COLO668 (cell line): ENCODE measurements around the gene CDH5.
A peak's percentile ranks its signal among the peaks of the same experiment; 100 is the strongest.

ENCODE experiments used
- DNase-seq: peaks from one replicate; lab custom pipeline; 2025; ENCODE audit not compliant: unreplicated experiment; lab: John Stamatoyannopoulos, UW

CDH5 gene

GRCh38 chr16:66412182-66412581, 45.7 kb downstream of the CDH5 start:
- no peak for DNase-seq

DNA sequence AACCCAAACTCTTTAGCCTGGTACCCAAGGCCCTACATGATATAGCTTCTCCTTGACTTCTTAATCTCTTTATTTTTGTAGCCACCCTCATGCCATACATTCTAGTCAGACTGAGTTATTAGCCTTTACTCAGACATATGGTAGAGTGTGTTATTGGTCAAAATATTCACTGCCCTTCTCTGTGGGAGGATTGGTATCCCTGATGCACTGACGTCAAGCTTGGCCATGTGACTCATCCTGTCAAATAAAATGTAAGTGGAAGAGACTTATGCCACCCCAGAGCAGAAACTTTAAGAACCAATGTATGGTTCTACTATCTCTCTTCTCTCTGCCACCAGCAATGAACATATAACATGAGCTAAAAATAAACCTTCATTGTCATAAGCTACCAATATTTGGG, 48.4 kb downstream of the CDH5 start:
- no peak for DNase-seq

DNA sequence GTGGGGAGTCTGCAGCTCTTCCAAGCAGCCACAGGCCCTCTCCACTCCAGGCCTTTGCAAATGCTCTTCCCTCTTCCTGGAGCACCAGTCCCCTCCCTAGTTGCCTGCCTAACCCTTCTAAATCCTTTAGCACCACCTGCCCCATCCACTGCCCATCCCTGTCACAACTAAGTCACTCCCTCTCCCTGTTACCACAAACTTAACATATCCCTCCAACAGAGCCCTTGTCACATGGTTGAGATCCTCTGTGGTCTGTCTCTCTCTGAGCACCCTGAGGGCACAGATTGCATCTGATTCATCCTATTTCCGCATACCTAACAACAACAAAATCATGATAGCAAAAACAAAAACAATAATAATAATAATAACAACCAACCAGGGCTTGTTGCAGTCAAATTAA, 49.6 kb downstream of the CDH5 start:
- DNase-seq = no peak

DNA sequence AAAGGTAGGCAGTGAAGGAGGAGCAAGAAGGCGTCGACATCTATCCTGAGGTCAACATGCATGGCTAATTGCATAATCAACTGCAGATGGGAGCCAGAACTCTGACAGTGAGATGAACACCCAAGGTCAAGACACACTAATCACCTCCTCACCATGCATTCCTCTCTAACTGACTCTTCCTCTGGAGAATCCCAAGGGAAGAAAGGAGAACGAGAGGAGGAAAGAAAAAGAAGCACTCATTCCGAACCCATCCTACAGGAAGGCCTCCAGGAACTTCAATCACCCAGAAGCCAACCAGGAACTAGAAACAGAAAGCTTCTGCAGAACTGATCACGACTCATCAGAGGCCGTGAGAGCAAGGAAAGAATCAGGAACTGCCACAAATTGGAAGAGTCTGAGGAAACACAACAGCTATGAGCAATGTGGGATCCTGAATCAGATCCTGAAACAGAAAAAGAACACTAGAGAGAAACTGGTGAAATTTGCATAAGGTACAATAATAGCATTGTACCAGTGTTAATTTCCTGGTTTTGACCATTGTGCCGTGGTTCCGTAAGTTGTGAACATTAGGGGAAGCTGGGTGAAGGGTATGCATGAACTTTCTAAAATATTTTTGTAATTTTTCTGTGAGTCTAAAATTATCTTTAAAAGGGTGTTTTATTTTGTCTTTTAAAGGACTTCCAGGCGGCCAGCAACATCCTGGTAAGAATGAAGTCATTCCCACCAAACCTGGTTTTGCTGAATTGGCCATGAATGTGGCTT, 50.6 kb downstream of the CDH5 start:
- no peak for DNase-seq

GRCh38 chr16:66418165-66418962, 51.9 kb downstream of the CDH5 start:
- DNase-seq = no peak

GRCh38 chr16:66419527-66419926, 53.0 kb downstream of the CDH5 start:
- no peak for DNase-seq

- DNase-seq = no peak
Measured at GRCh38 chr16:66420396-66420795, 53.9 kb downstream of the CDH5 start.

DNA sequence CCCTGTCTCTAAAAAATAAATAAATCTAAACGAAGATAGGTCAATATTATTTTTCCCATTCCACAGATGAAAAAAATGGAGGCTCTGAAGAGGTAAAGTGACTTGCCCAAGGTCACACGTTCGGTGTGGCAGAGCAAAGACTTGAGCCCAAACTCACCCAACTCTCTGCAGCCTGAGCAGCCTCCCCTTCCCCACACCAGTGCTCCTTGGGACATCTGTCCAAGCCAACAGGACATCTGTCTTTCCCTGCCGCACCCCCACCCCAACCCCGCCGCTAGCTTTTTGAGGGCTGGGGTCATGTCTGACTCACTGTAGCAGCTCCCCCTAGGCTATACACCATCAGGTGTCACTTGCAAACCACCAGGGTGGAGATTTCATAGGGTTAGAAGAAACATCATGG, 55.4 kb downstream of the CDH5 start:
- DNase-seq = no peak

GRCh38 chr16:66422366-66422765, 55.9 kb downstream of the CDH5 start:
- DNase-seq = no peak

DNA sequence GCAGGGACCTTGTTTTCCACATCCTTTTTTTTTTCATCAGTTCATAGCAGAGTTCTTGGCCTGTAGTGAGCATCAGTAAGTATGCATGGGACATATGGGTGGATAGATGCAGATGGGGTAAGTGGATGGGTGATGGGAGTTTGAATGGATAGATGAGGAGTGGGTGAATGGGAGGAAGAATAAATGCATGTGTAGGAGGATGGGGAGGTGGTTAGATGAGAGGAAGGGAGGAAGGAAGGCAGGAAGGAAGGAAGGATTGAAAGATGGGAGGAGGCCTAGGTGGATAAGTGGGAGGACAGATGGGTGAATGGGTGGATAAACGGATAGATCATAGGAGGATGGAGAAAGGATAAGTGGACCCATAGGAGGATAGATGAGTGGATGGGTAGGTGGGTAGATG, 56.7 kb downstream of the CDH5 start:
- no peak for DNase-seq

DNA sequence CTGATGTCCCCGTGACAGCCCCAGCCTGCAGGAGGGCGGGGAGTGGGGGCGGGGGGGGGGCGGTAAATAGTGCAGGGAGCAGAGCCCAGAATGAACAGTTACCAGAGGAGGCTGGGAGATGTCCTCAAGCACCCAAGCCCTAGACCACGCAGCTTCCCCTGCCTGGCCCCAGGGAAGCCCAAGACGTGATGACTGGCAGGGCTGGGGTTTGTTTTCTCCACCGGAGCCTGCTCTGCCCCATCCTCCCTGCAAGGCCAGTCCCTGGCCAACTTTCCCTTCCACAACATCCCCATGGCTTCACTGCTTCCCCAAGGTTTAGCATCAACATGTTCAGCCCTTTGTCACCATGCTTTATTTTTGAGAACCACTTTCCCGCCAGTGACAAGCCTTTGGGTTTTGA, 59.2 kb downstream of the CDH5 start:
- no peak for DNase-seq

DNA sequence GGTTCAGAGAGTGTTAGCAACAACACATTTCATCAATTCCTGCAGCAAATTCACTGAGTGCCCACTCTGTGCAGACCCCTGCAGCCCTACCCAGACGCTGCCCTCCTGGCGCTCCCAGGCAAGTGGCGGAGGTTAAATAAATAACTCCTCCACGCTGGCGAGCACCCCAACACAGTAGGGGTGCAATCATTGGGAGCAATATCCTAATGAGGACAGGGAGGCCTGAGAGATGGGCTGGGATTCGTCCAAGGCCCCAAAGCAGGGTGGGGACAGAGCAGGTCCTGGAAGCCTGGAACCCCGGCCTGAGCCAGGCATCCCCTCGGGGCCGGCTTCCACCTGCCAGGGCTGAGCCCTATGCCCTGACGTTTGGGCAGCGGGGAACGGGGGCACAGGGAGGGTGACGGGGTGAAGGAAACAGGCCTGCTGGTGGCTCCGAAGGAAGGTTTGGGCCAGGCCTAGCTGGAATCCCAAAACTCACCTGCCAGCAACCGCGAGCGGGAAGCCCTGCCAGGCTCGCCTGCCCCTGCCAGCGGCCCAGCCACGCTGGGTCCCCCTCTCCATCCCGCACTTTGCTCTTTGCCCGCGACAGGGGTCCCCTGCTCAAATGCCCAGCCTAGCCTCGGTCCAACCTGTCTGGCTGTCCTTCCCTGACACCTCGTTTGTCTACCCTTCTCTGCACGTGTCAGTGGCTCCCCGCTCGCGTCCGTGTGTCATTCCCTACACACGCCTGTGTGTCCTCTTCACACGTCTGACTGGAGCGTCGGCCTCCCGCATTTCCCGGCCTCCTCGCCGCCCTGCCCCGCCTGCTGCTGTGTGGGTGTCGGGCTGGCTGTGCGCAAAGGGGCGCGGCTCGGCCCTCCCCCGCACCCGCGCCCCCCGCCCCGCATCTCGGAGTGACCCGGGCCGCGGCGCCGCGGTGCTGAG, 59.9 kb downstream of the CDH5 start:
- DNase-seq = peak; percentile 43

DNA sequence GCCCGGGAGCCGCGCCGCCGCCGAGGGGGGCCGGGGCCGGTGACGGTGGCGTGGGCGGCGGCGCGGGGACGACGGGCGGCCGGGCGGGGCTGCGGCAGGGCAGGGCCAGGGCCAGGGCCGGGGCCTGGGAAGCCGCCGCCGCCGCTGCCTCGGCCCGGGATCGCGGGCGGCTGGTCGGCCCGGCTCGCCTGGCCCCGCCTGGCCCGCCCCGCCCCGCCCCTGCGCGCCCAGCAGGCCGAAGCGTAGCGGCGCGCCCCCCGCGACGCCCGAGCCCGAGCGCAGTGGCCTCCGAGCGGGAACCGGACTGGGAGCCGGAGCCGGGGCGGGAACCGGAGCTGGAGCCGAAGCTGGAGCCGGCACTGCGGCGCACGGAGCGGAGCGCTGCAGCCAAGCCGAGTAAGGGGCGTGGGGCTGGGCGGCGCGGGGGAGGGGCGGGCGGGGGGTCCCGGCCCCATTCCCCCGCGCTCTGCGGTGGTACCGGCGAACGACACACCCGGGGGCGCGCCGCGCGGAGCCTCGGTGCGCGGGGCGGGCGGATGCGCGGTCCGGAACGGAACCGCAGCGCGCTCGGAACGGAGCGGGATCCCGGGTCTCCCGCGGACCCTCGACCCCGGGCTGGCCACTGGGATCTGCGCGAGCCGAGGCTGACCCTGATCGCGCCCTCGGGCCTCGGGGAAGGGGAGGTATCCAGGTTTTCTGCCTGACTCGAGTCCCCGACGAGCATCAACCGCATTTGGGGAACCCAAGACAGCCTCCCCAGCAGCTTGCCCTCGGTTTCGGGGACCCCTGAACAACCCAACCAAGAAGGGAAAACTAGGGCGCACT, 60.8 kb downstream of the CDH5 start, which contains the start of gene BEAN1:
TSS of gene BEAN1 (plus strand) at position 260 of the 825 bp plus-strand sequence. CDS start 10,382 bp downstream, outside the sequence.
- DNase-seq = peak; percentile 56

GRCh38 chr16:66427871-66428681, 61.6 kb downstream of the CDH5 start:
- no peak for DNase-seq

GRCh38 chr16:66428682-66429251, 62.3 kb downstream of the CDH5 start:
- DNase-seq = no peak

DNA sequence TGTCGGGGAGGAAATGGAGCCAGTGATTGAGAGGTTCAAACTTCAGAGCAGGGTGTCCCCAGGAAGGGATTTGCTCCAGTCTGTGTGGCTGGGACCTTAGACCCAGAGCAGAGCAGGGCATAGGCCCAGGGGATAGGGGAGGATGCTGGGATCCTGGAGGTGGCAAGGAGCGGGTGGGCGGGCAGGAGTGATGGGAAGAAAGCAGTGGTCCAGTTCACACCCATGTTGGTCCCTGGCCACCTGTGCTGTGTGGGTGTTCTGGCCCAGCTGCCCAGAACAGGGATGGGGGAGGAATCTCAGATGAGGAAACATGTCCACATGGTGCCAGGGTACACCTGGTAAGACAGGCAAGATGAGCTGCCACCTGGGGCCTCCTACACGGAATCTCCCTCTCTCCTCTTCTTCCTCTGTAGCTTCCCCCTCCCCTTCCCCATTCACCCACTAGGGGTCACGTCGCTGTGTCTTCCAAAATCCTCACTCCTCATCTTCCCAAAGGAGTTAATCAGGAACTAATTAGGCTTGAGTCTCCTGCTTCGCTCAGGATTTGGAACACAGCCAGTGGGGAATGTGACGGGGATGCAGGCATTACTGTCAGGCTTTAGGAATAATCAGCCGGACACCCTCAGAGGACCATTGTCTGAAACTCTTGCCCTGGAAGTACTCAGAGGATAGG, 62.9 kb downstream of the CDH5 start:
- DNase-seq = no peak

DNA sequence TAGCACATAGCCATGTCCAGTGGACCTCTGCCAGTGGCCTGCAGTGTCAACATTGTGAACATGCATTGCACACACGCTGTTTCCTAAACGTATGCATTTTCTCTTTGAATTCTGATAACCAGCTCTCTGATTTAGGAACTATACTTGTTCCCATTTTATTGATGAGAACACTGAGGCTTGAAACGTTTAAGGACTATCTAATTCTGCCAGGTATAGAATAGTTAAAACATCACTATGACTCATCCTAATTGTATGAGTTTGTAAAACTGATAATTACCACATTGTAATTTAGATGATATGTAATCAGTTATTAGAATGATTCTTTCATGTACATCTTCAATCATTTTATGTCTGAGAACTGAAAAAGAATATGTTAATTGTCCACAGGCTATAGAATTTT, 63.7 kb downstream of the CDH5 start:
- no peak for DNase-seq

GRCh38 chr16:66431760-66432159, 65.3 kb downstream of the CDH5 start:
- DNase-seq = no peak

DNA sequence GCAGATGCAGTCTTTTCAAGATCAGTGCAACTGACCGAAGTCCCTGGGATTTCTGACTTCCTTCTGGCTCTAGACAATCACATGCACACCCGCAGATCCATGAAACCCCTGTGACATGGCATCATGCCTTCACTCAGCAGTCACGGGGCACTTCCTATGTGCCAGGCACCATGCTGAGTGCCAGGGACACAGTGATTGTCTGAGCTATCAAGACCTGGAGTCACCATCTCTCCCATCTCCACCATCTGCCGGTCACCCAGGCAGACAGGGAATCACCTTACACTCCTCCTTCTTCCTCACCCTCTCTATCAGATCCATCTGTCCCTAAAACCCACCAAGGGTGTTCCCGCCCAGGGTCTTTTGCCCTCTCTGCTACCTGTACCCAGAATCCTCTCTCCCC, 65.9 kb downstream of the CDH5 start:
- no peak for DNase-seq
